K562 (cell line): ENCODE data around the gene RUNX1. TPM values are rescaled to one million over a fixed set of nuclear protein-coding genes. Genes with fewer than 3 reads are reported as not detected.
A peak's percentile ranks its signal among the peaks of the same experiment; 100 is the strongest.

Experiments
- BHLHE40 ChIP-seq: IDR thresholded peaks from 2 replicates; pipeline ENCODE4 v1.6.1; 2011; ENCODE audit warnings: low read length, improper control_type of control experiment
- BRD9 ChIP-seq: fragments of 450-650 bp; IDR thresholded peaks from 2 replicates; pipeline ENCODE4 v1.6.1; 2018; ENCODE audit warnings: low read depth; ENCODE audit not compliant: partially characterized antibody
- CBFA2T2 ChIP-seq: fragments of 450-650 bp; conservative IDR thresholded peaks from 2 replicates; pipeline ENCODE4 v1.6.1; 2017; ENCODE audit warnings: mild to moderate bottlenecking
- CEBPB ChIP-seq: fragments of 450-650 bp; IDR thresholded peaks from 2 replicates; pipeline ENCODE4 v1.6.1; 2016; ENCODE audit warnings: missing genetic modification characterization, missing compliant biosample characterization
- CTCF ChIP-seq, 3 experiments: IDR thresholded peaks in 2 of 3; conservative IDR thresholded peaks in 1 of 3; 2 replicates each; pipeline ENCODE4 v1.5.1; 2011 to 2012; ENCODE audit warnings: low read length in 3 of 3, mild to moderate bottlenecking in 3 of 3, control low read depth in 2 of 3, improper control_type of control experiment in 1 of 3, inconsistent platforms in 1 of 3, low read depth in 1 of 3, mixed read lengths in 1 of 3, moderate library complexity in 1 of 3; ENCODE audit not compliant: insufficient read depth in 2 of 3
- GTF2E2 ChIP-seq: fragments of 200-800 bp; sonication (Bioruptor generic); IDR thresholded peaks from 2 replicates; pipeline ENCODE4 v1.6.1; 2016; ENCODE audit warnings: missing genetic modification characterization, missing compliant biosample characterization
- HNRNPUL1 ChIP-seq: fragments of 200-400 bp; formaldehyde crosslinking; IDR thresholded peaks from 2 replicates; pipeline ENCODE4 v1.6.1; 2017; ENCODE audit warnings: low read length
- NFATC3 ChIP-seq: fragments of 450-650 bp; IDR thresholded peaks from 2 replicates; pipeline ENCODE4 v1.6.1; 2017; ENCODE audit warnings: mild to moderate bottlenecking
- PREB ChIP-seq: sonication (generic); formaldehyde crosslinking; IDR thresholded peaks from 2 replicates; pipeline ENCODE4 v1.8.1; 2023; ENCODE audit warnings: mild to moderate bottlenecking, missing genetic modification reagents
- PTBP1 ChIP-seq: fragments of 200-400 bp; formaldehyde crosslinking; IDR thresholded peaks from 2 replicates; pipeline ENCODE4 v1.6.1; 2017; ENCODE audit warnings: low read depth, low read length
- RB1 ChIP-seq: fragments of 450-650 bp; IDR thresholded peaks from 2 replicates; pipeline ENCODE4 v1.6.1; 2017; ENCODE audit warnings: low read depth, mild to moderate bottlenecking
- TAL1 ChIP-seq: fragments of 450-650 bp; IDR thresholded peaks from 2 replicates; pipeline ENCODE4 v1.6.1; 2016; ENCODE audit warnings: mild to moderate bottlenecking
- ZBTB8A ChIP-seq: fragments of 450-650 bp; IDR thresholded peaks from 2 replicates; pipeline ENCODE4 v1.6.1; 2018; ENCODE audit warnings: mild to moderate bottlenecking, moderate library complexity; ENCODE audit not compliant: partially characterized antibody
- ZNF764 ChIP-seq: fragments of 250-450 bp; sonication (Bioruptor Pico); IDR thresholded peaks from 2 replicates; pipeline ENCODE4 v1.4.0; 2020; ENCODE audit warnings: low read depth, mild to moderate bottlenecking, moderate library complexity
- polyA plus RNA-seq, 8 experiments: library from polyadenylated mRNA; depleted of rRNA in 4 of 8; stranded (reverse) in 5 of 8; unstranded in 3 of 8; fragments of >200 nt; fragmentation: Nextera tagmentation in 2 of 8; fragmentation: Illumina TruSeq in 1 of 8; extraction: Ambion mirVana in 2 of 8; extraction: Trizol in 1 of 8; gene quantifications; 2 replicates each; pipeline versions ENCODE4 v1.2.1 to v1.2.3, GENCODE V29; 2011 to 2014; ENCODE audit warnings: inconsistent platforms in 1 of 8, missing spikeins in 1 of 8
- total RNA-seq, 7 experiments: library from RNA; depleted of rRNA in 6 of 7; stranded (reverse); fragments of >200 nt in 6 of 7; fragmentation: Illumina TruSeq in 2 of 7; extraction: Trizol in 2 of 7; gene quantifications; 2 replicates each; pipeline versions ENCODE4 v1.2.1 to v1.2.3, GENCODE V29; 2011 to 2021; ENCODE audit warnings: low replicate concordance in 1 of 7
- TF ChIP-seq, protein P1 (sequence below): fragments of 250-450 bp; sonication (Bioruptor Pico); IDR thresholded peaks from 2 replicates; pipeline ENCODE4 v1.9.0; 2021; ENCODE audit warnings: mild to moderate bottlenecking, inconsistent platforms
- TF ChIP-seq, protein P2 (sequence below), 2 experiments: fragments of 150-350 bp in 1 of 2; IDR thresholded peaks; 2 replicates each; pipeline ENCODE4 v1.6.1; 2012 to 2016; ENCODE audit warnings: low read depth in 2 of 2, low read length in 2 of 2, mild to moderate bottlenecking in 1 of 2, moderate library complexity in 1 of 2
- TF ChIP-seq, protein P3 (sequence below): fragments of 450-650 bp; IDR thresholded peaks from 2 replicates; pipeline ENCODE4 v1.6.1; 2017; ENCODE audit warnings: mild to moderate bottlenecking, moderate library complexity

RUNX1 gene
- total and polyA plus RNA-seq, 9 of the 15 experiments (the other 6 are each of a cell fraction or from before 2014, with no cell fraction given): 2.2 to 68.6 (median 17.8) TPM

DNA sequence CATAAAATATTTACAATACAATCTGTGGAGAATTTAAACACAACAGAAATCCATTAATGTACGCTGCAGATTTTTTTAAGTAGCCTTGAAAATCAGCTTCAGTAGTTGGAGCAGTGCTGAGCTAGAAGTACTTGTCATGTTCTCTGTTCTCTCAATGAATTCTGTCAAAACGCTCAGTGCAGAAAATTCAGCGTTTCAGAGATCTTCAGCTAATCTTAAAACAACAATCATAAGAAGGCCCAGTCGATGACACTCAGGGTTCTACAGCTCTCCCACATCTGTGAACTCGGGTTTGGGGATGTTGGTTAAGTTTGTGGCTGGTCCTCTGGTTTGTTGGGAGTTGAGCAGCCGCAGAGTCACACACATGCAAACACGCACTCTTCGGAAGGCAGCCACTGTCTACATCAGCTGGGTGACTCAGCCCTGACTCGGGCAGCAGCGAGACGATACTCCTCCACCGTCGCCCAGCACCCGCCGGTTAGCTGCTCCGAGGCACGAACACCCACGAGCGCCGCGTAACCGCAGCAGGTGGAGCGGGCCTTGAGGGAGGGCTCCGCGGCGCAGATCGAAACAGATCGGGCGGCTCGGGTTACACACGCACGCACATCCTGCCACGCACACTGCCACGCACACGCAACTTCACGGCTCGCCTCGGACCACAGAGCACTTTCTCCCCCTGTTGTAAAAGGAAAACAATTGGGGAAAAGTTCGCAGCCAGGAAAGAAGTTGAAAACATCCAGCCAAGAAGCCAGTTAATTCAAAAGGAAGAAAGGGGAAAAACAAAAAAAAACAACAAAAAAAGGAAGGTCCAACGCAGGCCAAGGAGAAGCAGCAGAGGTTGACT lies 161.2 kb downstream of the RUNX1 start (continued):
- TF ChIP-seq, protein P1, sequence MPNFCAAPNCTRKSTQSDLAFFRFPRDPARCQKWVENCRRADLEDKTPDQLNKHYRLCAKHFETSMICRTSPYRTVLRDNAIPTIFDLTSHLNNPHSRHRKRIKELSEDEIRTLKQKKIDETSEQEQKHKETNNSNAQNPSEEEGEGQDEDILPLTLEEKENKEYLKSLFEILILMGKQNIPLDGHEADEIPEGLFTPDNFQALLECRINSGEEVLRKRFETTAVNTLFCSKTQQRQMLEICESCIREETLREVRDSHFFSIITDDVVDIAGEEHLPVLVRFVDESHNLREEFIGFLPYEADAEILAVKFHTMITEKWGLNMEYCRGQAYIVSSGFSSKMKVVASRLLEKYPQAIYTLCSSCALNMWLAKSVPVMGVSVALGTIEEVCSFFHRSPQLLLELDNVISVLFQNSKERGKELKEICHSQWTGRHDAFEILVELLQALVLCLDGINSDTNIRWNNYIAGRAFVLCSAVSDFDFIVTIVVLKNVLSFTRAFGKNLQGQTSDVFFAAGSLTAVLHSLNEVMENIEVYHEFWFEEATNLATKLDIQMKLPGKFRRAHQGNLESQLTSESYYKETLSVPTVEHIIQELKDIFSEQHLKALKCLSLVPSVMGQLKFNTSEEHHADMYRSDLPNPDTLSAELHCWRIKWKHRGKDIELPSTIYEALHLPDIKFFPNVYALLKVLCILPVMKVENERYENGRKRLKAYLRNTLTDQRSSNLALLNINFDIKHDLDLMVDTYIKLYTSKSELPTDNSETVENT (CRISPR knock-in tag): 0 out of 2 replicates have a peak, but pooled peaks have one; percentile 56
- TF ChIP-seq GTF2E2 (tag) (no peak), ZNF764 (no peak), RB1 (no peak), TAL1 (no peak), ZBTB8A (no peak), PREB (no peak), PTBP1 (no peak), CBFA2T2 (0 out of 2 replicates have a peak, but pooled peaks have one; percentile 16), CTCF (IDR thresholded peaks at IDR 0.05 in 2 of 3, conservative IDR thresholded peaks at IDR 0.05 in 1 of 3; ENCODE audit: insufficient read depth in 2 of 3, low read depth in 1 of 3, low read length in 3 of 3) (no peak), BHLHE40 (peak; percentile 90), CEBPB (no peak), NFATC3 (no peak), HNRNPUL1 (no peak), BRD9 (peak; percentile 72)
- TF ChIP-seq, protein P2, sequence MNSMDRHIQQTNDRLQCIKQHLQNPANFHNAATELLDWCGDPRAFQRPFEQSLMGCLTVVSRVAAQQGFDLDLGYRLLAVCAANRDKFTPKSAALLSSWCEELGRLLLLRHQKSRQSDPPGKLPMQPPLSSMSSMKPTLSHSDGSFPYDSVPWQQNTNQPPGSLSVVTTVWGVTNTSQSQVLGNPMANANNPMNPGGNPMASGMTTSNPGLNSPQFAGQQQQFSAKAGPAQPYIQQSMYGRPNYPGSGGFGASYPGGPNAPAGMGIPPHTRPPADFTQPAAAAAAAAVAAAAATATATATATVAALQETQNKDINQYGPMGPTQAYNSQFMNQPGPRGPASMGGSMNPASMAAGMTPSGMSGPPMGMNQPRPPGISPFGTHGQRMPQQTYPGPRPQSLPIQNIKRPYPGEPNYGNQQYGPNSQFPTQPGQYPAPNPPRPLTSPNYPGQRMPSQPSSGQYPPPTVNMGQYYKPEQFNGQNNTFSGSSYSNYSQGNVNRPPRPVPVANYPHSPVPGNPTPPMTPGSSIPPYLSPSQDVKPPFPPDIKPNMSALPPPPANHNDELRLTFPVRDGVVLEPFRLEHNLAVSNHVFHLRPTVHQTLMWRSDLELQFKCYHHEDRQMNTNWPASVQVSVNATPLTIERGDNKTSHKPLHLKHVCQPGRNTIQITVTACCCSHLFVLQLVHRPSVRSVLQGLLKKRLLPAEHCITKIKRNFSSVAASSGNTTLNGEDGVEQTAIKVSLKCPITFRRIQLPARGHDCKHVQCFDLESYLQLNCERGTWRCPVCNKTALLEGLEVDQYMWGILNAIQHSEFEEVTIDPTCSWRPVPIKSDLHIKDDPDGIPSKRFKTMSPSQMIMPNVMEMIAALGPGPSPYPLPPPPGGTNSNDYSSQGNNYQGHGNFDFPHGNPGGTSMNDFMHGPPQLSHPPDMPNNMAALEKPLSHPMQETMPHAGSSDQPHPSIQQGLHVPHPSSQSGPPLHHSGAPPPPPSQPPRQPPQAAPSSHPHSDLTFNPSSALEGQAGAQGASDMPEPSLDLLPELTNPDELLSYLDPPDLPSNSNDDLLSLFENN (IDR thresholded peaks at IDR 0.05; ENCODE audit: low read depth in 2 of 2, low read length in 2 of 2): no peak
- TF ChIP-seq, protein P3, sequence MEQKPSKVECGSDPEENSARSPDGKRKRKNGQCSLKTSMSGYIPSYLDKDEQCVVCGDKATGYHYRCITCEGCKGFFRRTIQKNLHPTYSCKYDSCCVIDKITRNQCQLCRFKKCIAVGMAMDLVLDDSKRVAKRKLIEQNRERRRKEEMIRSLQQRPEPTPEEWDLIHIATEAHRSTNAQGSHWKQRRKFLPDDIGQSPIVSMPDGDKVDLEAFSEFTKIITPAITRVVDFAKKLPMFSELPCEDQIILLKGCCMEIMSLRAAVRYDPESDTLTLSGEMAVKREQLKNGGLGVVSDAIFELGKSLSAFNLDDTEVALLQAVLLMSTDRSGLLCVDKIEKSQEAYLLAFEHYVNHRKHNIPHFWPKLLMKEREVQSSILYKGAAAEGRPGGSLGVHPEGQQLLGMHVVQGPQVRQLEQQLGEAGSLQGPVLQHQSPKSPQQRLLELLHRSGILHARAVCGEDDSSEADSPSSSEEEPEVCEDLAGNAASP: no peak
